A673 (cell line): ENCODE results near the gene PRR33. TPM values are rescaled to one million over a fixed set of nuclear protein-coding genes. Genes with fewer than 3 reads are reported as not detected.

ENCODE experiments used
- BruUV-seq: library from RNA; stranded (reverse); fragments of 400-500 nt; replicated peaks from 2 replicates; lab custom pipeline; 2021; lab: Mats Ljungman, UMichigan
- CTCF ChIA-PET: fragments of 300-600 bp; sonication (Branson Sonifier 250); formaldehyde crosslinking; loops from one replicate; lab custom pipeline; 2022; ENCODE audit warnings: antibody characterized with exemption; lab: Charles Lee
- POLR2A ChIA-PET: fragments of 300-600 bp; sonication (Branson Sonifier 250); formaldehyde crosslinking; loops from one replicate; lab custom pipeline; 2022; ENCODE audit warnings: antibody characterized with exemption; ENCODE audit not compliant: low non-redundant PET; lab: Charles Lee
- DNase-seq: peaks from one replicate; pipeline ENCODE4 v3.0.0-alpha.2; 2015; ENCODE audit warnings: low spot score
- H3K27ac ChIP-seq: fragments of 200-600 bp; sonication (generic); 2 replicates; pipeline ENCODE4 v1.5.1; 2016; ENCODE audit warnings: mixed run types, low read depth, mild to moderate bottlenecking, mixed read lengths, antibody characterized with exemption, low read length; ENCODE audit not compliant: poor library complexity, severe bottlenecking
- H3K27me3 ChIP-seq: fragments of 200-600 bp; sonication (generic); replicated peaks from 2 replicates; pipeline ENCODE4 v1.6.1; 2017; ENCODE audit warnings: mixed run types, low read depth, mild to moderate bottlenecking, mixed read lengths, antibody characterized with exemption, low read length; ENCODE audit not compliant: insufficient read depth, poor library complexity
- H3K36me3 ChIP-seq: fragments of 200-600 bp; sonication (generic); 2 replicates; pipeline ENCODE4 v1.6.1; 2016; ENCODE audit warnings: mixed run types, mild to moderate bottlenecking, mixed read lengths, antibody characterized with exemption, low read length; ENCODE audit not compliant: insufficient read depth, poor library complexity, severe bottlenecking
- H3K4me1 ChIP-seq: fragments of 200-600 bp; sonication (generic); 2 replicates; pipeline ENCODE4 v1.6.1; 2017; ENCODE audit warnings: mixed run types, mild to moderate bottlenecking, mixed read lengths, antibody characterized with exemption, low read length; ENCODE audit not compliant: insufficient read depth, poor library complexity, severe bottlenecking
- H3K4me3 ChIP-seq: fragments of 200-600 bp; sonication (generic); 2 replicates; pipeline ENCODE4 v1.5.1; 2016; ENCODE audit warnings: low read depth, mixed run types, mild to moderate bottlenecking, mixed read lengths, low read length; ENCODE audit not compliant: poor library complexity, severe bottlenecking
- H3K9me3 ChIP-seq: fragments of 200-600 bp; sonication (generic); 2 replicates; pipeline ENCODE4 v1.6.1; 2016; ENCODE audit warnings: mixed run types, low read depth, mild to moderate bottlenecking, mixed read lengths, antibody characterized with exemption, low read length; ENCODE audit not compliant: poor library complexity, severe bottlenecking
- CTCF ChIP-seq: fragments of 300-800, 200-600 bp; sonication (generic); conservative IDR thresholded peaks from 2 replicates; pipeline ENCODE4 v1.5.1; 2017; ENCODE audit warnings: low read depth, mild to moderate bottlenecking, antibody characterized with exemption, low read length, moderate library complexity, mixed read lengths
- EZH2 ChIP-seq: fragments of 200-600 bp; sonication (generic); IDR thresholded peaks from 2 replicates; pipeline ENCODE4 v1.6.1; 2017; ENCODE audit warnings: borderline replicate concordance, low read depth, mild to moderate bottlenecking, mixed read lengths, antibody characterized with exemption, low read length; ENCODE audit not compliant: poor library complexity, severe bottlenecking
- intact Hi-C: fragments of 100-400 bp; cut with micrococcal nuclease; formaldehyde crosslinking; loops from one replicate; pipeline ENCODE4 v1.10.0; 2022; ENCODE audit not compliant: unreplicated experiment
- microRNA-seq: library from miRNA; unstranded; fragments of <30 nt; microRNA quantifications from one replicate; pipeline ENCODE4 v1.2.0, GENCODE V29; 2021
- total RNA-seq: library from RNA; stranded (reverse); gene quantifications from 2 replicates; pipeline ENCODE4 v1.2.3, GENCODE V29; 2021

PRR33 gene
- total RNA-seq, 1 experiment from 2014 or later: not detected

GRCh38 chr11:1839924-1840779, 51.5 kb downstream of the PRR33 start:
- DNase-seq: no peak
- TF ChIP-seq CTCF (no peak), EZH2 (no peak)
- ChIA-PET CTCF (interaction anchor here (0.6 to 1.3 kb wide), 2 partner anchors 130 to 311 kb away, joined by 5 to 16 read pairs; no protein-coding TSS in a partner anchor), POLR2A (no interaction called here)
- Histone ChIP-seq H3K4me1 (no peaks in the 10 kb centered on the region), H3K36me3 (no peaks in the 10 kb centered on the region), H3K27me3 (peaks cover 7% of the 10 kb centered on the region), H3K27ac (no peak overlapping the region), H3K9me3 (no peaks in the 10 kb centered on the region), H3K4me3 (no peak overlapping the region)
- intact Hi-C loops: no loop called here
- no TSS peak for BruUV-seq

- ChIA-PET CTCF (interaction anchor here (0.6 kb wide), 2 partner anchors 11 to 129 kb away, joined by 5 read pairs; no protein-coding TSS in a partner anchor), POLR2A (no interaction called here)
- Histone ChIP-seq H3K4me3 (no peak overlapping the region), H3K27ac (no peak overlapping the region), H3K4me1 (no peaks in the 10 kb centered on the region), H3K36me3 (no peaks in the 10 kb centered on the region), H3K27me3 (no peaks in the 10 kb centered on the region), H3K9me3 (no peaks in the 10 kb centered on the region)
- intact Hi-C loops: no loop called here
- DNase-seq: no peak
- BruUV-seq: no TSS peak
- TF ChIP-seq EZH2: no peak
- TF ChIP-seq CTCF: no peak
Observed at GRCh38 chr11:1839204-1839923, 52.3 kb downstream of the PRR33 start.

- TF ChIP-seq CTCF (no peak), EZH2 (no peak)
- Histone ChIP-seq H3K36me3 (no peaks in the 10 kb centered on the region), H3K27me3 (no peaks in the 10 kb centered on the region), H3K27ac (no peak within 1 kb of the TSS), H3K9me3 (no peaks in the 10 kb centered on the region), H3K4me3 (no peak within 1 kb of the TSS), H3K4me1 (no peaks in the 10 kb centered on the region)
- POLR2A ChIA-PET: no interaction called here
- CTCF ChIA-PET: interaction anchor here (0.6 kb wide), 1 partner anchor 10 kb away, joined by 5 read pairs; no protein-coding TSS in a partner anchor
- no TSS peak for BruUV-seq
- intact Hi-C loops: no loop called here
- no peak for DNase-seq
Observed at GRCh38 chr11:1838426-1839144, 53.1 kb downstream of the PRR33 start, which contains the start of gene TNNI2. Gene TNNI2 (plus strand): TSS chr11:1838981. CDS start chr11:1839697, 716 bp downstream.

Small RNA genes within 50 kb of the gene (microRNA-seq; reads per million reads assigned to microRNA genes)
- gene MIR4298 (not detected), gene MIR7847 (not detected)

Other genes starting within 250 kb of the PRR33 start
- gene KRTAP5-6, start 194.7 kb downstream of the PRR33 start, total RNA-seq: not detected in 2 replicates
- gene IFITM10, start 141.3 kb downstream of the PRR33 start, total RNA-seq: 0.24 TPM in 1 of 2 replicates, not detected in the other
- gene CTSD, start 128.0 kb downstream of the PRR33 start, total RNA-seq: 144 and 159 TPM in 2 replicates
- gene SYT8, start 56.9 kb downstream of the PRR33 start, total RNA-seq: not detected in 2 replicates
- not detected in 2 replicates for gene TNNI2, start 52.9 kb downstream of the PRR33 start, total RNA-seq
- gene LSP1, start 38.8 kb downstream of the PRR33 start, total RNA-seq: not detected in 2 replicates
- not detected in 2 replicates for gene TNNT3, start 27.8 kb upstream of the PRR33 start, total RNA-seq
- gene MRPL23, start 55.4 kb upstream of the PRR33 start, total RNA-seq: 83.8 and 92.4 TPM in 2 replicates
- gene H19, start 105.9 kb upstream of the PRR33 start, total RNA-seq: not detected in 2 replicates
- 0.17 and 0.20 TPM in 2 replicates for gene IGF2, start 247.5 kb upstream of the PRR33 start, total RNA-seq